ENCODE data around the gene MRPS33.

GRCh38 chr7:141042222-141043193, 27.8 kb upstream of the MRPS33 start:
- TF ChIP-seq, protein P1, sequence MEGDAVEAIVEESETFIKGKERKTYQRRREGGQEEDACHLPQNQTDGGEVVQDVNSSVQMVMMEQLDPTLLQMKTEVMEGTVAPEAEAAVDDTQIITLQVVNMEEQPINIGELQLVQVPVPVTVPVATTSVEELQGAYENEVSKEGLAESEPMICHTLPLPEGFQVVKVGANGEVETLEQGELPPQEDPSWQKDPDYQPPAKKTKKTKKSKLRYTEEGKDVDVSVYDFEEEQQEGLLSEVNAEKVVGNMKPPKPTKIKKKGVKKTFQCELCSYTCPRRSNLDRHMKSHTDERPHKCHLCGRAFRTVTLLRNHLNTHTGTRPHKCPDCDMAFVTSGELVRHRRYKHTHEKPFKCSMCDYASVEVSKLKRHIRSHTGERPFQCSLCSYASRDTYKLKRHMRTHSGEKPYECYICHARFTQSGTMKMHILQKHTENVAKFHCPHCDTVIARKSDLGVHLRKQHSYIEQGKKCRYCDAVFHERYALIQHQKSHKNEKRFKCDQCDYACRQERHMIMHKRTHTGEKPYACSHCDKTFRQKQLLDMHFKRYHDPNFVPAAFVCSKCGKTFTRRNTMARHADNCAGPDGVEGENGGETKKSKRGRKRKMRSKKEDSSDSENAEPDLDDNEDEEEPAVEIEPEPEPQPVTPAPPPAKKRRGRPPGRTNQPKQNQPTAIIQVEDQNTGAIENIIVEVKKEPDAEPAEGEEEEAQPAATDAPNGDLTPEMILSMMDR (IDR thresholded peaks at IDR 0.05): no peak
- TF ChIP-seq EP300 (IDR thresholded peaks at IDR 0.05): no peak
